ENCODE data around the gene CNNM4.

CNNM4 gene

DNA sequence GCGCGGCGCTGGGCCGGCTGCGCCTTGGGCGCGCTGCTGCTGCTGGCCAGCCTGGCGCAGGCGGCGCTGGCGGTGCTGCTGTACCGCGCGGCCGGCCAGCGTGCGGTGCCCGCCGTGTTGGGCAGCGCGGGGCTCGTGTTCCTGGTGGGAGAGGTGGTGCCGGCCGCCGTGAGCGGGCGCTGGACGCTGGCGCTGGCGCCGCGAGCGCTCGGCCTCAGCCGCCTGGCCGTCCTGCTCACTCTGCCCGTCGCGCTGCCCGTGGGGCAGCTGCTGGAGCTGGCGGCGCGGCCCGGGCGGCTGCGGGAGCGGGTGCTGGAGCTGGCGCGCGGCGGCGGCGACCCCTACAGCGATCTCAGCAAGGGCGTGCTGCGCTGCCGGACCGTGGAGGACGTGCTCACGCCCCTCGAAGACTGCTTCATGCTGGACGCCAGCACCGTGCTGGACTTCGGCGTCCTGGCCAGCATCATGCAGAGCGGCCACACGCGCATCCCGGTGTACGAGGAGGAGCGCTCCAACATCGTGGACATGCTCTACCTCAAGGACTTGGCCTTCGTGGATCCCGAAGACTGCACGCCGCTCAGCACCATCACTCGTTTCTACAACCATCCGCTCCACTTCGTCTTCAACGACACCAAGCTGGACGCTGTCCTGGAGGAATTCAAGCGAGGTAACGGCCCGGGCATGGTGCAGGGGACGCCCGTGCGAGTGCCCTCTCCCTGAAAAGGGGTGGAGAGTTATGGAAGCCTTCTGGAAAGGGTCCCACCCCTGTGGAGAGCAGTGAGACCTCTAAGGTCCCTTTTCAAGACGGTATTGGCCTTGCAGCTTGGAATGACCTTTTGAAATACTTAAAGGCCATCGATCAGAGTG lies 56.4 kb downstream of the CNNM4 start:
- TF ChIP-seq TCF4 (CRISPR knock-in tag; IDR thresholded peaks at IDR 0.05; ENCODE audit: borderline replicate concordance) (no peak), ESRRG (CRISPR knock-in tag; IDR thresholded peaks at IDR 0.05) (no peak), RARB (CRISPR knock-in tag; IDR thresholded peaks at IDR 0.05) (no peak)
- TF ChIP-seq, protein P1, sequence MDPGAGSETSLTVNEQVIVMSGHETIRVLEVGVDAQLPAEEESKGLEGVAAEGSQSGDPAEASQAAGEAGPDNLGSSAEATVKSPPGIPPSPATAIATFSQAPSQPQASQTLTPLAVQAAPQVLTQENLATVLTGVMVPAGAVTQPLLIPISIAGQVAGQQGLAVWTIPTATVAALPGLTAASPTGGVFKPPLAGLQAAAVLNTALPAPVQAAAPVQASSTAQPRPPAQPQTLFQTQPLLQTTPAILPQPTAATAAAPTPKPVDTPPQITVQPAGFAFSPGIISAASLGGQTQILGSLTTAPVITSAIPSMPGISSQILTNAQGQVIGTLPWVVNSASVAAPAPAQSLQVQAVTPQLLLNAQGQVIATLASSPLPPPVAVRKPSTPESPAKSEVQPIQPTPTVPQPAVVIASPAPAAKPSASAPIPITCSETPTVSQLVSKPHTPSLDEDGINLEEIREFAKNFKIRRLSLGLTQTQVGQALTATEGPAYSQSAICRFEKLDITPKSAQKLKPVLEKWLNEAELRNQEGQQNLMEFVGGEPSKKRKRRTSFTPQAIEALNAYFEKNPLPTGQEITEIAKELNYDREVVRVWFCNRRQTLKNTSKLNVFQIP (CRISPR knock-in tag; IDR thresholded peaks at IDR 0.05; ENCODE audit: borderline replicate concordance, low read depth), result no peak
- TF ChIP-seq, protein P2, sequence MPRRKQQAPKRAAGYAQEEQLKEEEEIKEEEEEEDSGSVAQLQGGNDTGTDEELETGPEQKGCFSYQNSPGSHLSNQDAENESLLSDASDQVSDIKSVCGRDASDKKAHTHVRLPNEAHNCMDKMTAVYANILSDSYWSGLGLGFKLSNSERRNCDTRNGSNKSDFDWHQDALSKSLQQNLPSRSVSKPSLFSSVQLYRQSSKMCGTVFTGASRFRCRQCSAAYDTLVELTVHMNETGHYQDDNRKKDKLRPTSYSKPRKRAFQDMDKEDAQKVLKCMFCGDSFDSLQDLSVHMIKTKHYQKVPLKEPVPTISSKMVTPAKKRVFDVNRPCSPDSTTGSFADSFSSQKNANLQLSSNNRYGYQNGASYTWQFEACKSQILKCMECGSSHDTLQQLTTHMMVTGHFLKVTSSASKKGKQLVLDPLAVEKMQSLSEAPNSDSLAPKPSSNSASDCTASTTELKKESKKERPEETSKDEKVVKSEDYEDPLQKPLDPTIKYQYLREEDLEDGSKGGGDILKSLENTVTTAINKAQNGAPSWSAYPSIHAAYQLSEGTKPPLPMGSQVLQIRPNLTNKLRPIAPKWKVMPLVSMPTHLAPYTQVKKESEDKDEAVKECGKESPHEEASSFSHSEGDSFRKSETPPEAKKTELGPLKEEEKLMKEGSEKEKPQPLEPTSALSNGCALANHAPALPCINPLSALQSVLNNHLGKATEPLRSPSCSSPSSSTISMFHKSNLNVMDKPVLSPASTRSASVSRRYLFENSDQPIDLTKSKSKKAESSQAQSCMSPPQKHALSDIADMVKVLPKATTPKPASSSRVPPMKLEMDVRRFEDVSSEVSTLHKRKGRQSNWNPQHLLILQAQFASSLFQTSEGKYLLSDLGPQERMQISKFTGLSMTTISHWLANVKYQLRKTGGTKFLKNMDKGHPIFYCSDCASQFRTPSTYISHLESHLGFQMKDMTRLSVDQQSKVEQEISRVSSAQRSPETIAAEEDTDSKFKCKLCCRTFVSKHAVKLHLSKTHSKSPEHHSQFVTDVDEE (CRISPR knock-in tag; IDR thresholded peaks at IDR 0.05), result no peak
- TF ChIP-seq, protein P3, sequence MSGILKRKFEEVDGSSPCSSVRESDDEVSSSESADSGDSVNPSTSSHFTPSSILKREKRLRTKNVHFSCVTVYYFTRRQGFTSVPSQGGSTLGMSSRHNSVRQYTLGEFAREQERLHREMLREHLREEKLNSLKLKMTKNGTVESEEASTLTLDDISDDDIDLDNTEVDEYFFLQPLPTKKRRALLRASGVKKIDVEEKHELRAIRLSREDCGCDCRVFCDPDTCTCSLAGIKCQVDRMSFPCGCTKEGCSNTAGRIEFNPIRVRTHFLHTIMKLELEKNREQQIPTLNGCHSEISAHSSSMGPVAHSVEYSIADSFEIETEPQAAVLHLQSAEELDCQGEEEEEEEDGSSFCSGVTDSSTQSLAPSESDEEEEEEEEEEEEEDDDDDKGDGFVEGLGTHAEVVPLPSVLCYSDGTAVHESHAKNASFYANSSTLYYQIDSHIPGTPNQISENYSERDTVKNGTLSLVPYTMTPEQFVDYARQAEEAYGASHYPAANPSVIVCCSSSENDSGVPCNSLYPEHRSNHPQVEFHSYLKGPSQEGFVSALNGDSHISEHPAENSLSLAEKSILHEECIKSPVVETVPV (CRISPR knock-in tag; IDR thresholded peaks at IDR 0.05), result no peak
- ATAC-seq, result no peak; the same call in 1 of the 3 replicates

DNA sequence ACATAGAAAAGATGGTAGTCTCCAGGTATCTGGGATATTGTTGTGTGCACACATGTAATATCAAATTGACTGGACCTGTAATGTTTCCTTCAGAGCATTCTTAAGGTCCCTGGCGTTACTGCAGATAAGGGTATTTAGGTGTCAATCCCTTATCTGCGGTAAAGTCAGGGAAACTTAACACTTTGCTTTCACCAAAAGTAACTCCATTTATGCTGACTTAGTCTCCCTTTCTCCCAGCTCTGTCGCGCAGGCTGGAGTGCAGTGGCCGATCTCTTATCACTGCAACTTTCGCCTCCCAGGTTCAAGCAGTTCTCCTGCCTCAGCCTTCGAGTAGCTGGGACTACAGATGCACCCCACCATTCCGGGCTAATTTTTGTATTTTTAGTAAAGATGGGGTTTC lies 57.2 kb downstream of the CNNM4 start:
- no peak for TF ChIP-seq TCF4 (CRISPR knock-in tag; IDR thresholded peaks at IDR 0.05; ENCODE audit: borderline replicate concordance)
- no peak for TF ChIP-seq CSDC2 (CRISPR knock-in tag; IDR thresholded peaks at IDR 0.05)
- no peak for TF ChIP-seq SNAI2 (CRISPR knock-in tag; IDR thresholded peaks at IDR 0.05)
- no peak for TF ChIP-seq GLIS3 (CRISPR knock-in tag; IDR thresholded peaks at IDR 0.05)
- no peak for TF ChIP-seq ZFP30 (CRISPR knock-in tag; IDR thresholded peaks at IDR 0.05)
- TF ChIP-seq, protein P1 (CRISPR knock-in tag; IDR thresholded peaks at IDR 0.05; ENCODE audit: borderline replicate concordance, low read depth), result no peak
- TF ChIP-seq, protein P4, sequence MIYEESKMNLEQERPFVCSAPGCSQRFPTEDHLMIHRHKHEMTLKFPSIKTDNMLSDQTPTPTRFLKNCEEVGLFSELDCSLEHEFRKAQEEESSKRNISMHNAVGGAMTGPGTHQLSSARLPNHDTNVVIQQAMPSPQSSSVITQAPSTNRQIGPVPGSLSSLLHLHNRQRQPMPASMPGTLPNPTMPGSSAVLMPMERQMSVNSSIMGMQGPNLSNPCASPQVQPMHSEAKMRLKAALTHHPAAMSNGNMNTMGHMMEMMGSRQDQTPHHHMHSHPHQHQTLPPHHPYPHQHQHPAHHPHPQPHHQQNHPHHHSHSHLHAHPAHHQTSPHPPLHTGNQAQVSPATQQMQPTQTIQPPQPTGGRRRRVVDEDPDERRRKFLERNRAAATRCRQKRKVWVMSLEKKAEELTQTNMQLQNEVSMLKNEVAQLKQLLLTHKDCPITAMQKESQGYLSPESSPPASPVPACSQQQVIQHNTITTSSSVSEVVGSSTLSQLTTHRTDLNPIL (CRISPR knock-in tag; IDR thresholded peaks at IDR 0.05; ENCODE audit: low read depth), result no peak
- no peak for TF ChIP-seq ZNF70 (CRISPR knock-in tag; IDR thresholded peaks at IDR 0.05)
- TF ChIP-seq ARNTL (CRISPR knock-in tag; IDR thresholded peaks at IDR 0.05; ENCODE audit: borderline replicate concordance, low read depth), result no peak
- TF ChIP-seq ISL1 (CRISPR knock-in tag; IDR thresholded peaks at IDR 0.05), result no peak

DNA sequence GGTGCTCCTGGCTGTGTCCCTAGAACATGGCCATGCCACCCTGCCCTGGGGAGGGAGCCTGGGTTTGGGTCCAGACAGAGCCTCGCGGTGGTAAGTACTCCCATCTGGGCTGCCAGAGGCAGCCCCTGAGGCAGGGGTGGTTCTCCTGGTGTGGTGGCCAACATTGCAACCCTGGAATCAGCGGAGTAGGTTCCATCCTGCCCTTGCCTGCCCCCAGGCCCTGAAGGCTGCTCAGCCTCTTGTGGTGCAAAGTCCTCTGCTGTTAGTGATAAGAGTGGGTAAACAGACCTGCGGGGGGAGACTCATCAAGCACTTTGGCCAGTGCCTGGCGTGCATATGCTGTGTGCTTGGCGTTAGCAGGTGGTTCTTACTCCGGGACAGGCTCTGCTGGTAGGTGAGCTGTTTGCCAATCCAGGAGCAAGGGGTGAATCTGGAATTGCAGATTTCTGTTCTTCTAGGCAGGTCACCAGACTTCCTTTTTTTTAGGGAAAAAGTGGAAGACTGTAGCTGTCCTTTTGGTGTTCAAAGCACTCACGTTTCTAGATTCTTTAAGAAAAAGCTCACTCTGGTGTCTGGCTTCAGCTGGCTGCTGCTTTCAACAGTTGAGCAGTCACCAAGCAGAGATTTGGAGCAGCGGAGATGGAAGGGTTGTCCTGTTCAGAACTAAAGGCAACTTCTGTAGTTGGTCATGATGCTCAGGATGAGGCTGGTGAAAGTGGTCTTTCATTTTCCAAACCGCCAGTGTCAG lies 58.6 kb downstream of the CNNM4 start:
- no peak for ATAC-seq
- TF ChIP-seq, protein P3 (CRISPR knock-in tag; IDR thresholded peaks at IDR 0.05), result no peak
- TF ChIP-seq ZC3H10 (CRISPR knock-in tag; IDR thresholded peaks at IDR 0.05) (no peak), TOX (CRISPR knock-in tag; IDR thresholded peaks at IDR 0.05; ENCODE audit: borderline replicate concordance) (no peak), ARNTL (CRISPR knock-in tag; IDR thresholded peaks at IDR 0.05; ENCODE audit: borderline replicate concordance, low read depth) (no peak), GLIS3 (CRISPR knock-in tag; IDR thresholded peaks at IDR 0.05) (no peak), ZNF70 (CRISPR knock-in tag; IDR thresholded peaks at IDR 0.05) (no peak), ZFP3 (CRISPR knock-in tag; IDR thresholded peaks at IDR 0.05) (no peak)
- TF ChIP-seq, protein P1 (CRISPR knock-in tag; IDR thresholded peaks at IDR 0.05; ENCODE audit: borderline replicate concordance, low read depth), result no peak
- TF ChIP-seq, protein P5, sequence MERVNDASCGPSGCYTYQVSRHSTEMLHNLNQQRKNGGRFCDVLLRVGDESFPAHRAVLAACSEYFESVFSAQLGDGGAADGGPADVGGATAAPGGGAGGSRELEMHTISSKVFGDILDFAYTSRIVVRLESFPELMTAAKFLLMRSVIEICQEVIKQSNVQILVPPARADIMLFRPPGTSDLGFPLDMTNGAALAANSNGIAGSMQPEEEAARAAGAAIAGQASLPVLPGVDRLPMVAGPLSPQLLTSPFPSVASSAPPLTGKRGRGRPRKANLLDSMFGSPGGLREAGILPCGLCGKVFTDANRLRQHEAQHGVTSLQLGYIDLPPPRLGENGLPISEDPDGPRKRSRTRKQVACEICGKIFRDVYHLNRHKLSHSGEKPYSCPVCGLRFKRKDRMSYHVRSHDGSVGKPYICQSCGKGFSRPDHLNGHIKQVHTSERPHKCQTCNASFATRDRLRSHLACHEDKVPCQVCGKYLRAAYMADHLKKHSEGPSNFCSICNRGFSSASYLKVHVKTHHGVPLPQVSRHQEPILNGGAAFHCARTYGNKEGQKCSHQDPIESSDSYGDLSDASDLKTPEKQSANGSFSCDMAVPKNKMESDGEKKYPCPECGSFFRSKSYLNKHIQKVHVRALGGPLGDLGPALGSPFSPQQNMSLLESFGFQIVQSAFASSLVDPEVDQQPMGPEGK (CRISPR knock-in tag; IDR thresholded peaks at IDR 0.05; ENCODE audit: borderline replicate concordance), result no peak

More for the DNA sequence above, 57.2 kb downstream of the CNNM4 start:
- ATAC-seq, result no peak

Measured in SK-N-SH treated with all-trans-retinoic acid at 6 μM for 48 hours (cell line).